ENCODE data around the gene NRG2.

Gene NRG2

DNA sequence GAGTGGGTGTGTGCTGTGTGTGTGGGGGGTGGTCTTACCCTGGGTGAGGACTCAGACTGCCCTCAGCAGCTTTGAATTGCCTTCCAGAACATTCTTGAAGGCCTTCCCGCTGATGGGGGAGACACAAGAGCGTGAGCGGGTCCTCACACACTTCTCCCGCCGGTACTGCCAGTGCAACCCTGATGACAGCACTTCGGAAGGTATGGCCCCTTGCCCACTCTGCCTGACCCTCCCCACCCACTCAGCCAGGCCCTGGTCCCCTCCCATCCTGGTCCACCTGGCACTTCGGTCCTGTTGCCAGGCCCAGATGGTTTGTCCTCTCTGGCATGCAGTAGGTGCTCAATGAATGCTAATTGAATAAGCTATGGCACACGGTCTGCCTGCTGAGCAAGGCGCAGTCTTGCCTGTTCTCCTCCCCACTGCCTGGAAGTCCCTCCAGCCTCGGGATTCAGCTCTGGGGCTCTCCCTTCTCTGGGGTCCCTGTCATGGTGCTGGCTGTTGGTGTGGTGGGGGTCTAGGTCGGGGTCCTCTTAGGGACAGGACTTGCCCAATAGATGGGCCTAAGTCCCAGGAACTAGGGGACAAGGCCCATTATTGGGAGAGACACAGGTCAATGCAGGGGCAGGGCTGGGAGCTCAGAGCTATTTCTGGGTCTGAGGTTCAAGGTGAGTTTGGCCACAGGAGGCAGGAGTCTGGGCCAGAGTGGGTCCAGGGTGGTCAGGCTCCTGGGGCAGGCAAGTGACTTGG lies 221.1 kb downstream of the NRG2 start:
- Mint-ChIP-seq H3K4me3 (no peak overlapping the region), H3K27ac (no peak overlapping the region), H3K27me3 (peaks cover 21% of the 10 kb centered on the region), H3K36me3 (peaks cover 8% of the 10 kb centered on the region), H3K9me3 (peaks cover 10% of the 10 kb centered on the region), H3K4me1 (no peaks in the 10 kb centered on the region)
- DNase-seq (ENCODE audit: low spot score in 2 of 2), result no peak
- no peak for ATAC-seq (ENCODE audit: low read depth)

DNA sequence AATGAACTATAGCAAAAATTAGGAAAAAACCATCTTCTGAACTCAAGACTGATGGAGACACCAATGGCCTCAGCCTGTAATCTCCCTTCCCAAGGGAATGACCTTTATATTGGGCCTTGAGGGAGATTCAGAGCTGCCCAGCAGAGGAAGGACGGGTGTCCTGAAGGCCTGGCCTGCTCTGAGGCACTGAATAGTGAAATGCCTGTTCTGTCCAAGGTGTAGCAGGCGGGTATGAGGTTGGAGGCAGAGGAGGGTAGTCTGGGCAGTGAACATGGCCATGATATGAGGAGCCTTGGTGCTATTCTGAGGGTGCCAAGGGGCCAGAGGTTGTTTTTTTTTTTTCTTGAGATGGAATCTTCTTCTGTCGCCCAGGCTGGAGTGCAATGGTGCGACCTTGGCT lies 222.5 kb downstream of the NRG2 start:
- DNase-seq (ENCODE audit: low spot score in 2 of 2) (no peak), ATAC-seq (ENCODE audit: low read depth) (no peak)
- H3K4me3 Mint-ChIP-seq, result no peak overlapping the region
- no peak overlapping the region for H3K27ac Mint-ChIP-seq
- H3K36me3 Mint-ChIP-seq, result peaks cover 8% of the 10 kb centered on the region
- H3K27me3 Mint-ChIP-seq, result peaks cover 21% of the 10 kb centered on the region
- peaks cover 10% of the 10 kb centered on the region for H3K9me3 Mint-ChIP-seq
- no peaks in the 10 kb centered on the region for H3K4me1 Mint-ChIP-seq

DNA sequence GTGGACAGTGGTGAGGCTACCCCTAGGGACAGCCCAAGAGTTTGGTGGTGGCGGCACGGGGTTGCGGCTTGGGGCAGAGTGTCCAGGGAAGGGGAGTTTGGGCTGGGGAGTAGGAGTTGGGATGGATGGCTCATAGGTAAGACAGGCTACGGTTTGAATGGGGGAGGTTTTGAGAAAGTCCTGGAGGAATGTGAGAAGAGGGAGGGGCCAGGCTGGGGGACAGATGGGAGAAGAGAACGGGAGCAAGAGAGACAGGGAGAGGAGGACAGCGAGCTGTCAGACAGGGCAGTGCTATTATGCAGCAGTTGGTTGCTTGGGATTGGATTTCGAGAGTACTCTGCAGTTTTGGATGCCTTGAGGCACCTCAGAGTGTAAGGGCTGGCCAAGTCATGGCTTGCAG lies 223.0 kb downstream of the NRG2 start:
- Mint-ChIP-seq H3K4me3 (no peak overlapping the region), H3K27me3 (peaks cover 25% of the 10 kb centered on the region), H3K4me1 (no peaks in the 10 kb centered on the region), H3K27ac (no peak overlapping the region), H3K36me3 (peaks cover 8% of the 10 kb centered on the region), H3K9me3 (peaks cover 10% of the 10 kb centered on the region)
- no peak for ATAC-seq (ENCODE audit: low read depth)
- DNase-seq (ENCODE audit: low spot score in 2 of 2), result no peak

DNA sequence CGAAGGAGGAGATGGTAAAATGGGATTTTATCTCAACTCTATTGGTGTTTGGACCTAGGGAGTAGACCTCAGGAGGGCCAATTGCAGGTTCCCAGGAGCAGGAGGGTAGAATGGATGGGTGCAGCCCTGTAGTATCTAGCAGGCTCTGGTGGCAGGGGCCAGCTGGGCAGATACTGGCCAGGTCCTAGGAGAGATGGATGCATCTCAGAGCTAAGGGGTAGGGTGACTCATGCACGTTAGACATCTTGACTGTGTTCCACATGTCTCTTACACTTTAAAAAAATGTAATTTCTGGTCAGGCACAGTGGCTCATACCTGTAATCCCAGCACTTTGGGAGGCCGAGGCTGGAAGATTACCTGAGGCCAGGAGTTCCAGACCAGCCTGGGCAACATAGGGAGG lies 225.1 kb downstream of the NRG2 start:
- no peak overlapping the region for H3K4me3 Mint-ChIP-seq

DNA sequence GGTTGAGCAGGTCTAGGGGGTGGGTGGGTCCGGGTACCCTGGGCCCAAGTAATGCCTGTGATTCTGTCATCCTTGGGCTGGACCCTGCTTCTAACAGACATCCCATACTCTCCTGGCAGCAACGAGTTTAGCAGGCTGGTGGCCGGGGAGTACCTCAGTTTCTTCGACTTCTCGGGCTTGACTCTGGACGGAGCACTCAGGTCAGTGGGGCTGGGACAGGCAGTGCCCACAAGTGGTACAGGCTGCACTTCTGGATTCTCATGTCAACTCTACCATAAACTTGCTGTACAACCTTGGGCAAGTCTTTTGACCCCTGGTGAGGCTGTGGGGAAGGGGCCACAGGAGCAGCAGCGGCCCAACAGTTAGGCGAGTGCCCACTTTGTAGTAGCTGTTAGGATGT lies 225.7 kb downstream of the NRG2 start:
- Mint-ChIP-seq H3K27me3 (peaks cover 25% of the 10 kb centered on the region), H3K4me3 (no peak overlapping the region), H3K9me3 (peaks cover 10% of the 10 kb centered on the region), H3K4me1 (no peaks in the 10 kb centered on the region), H3K36me3 (peaks cover 8% of the 10 kb centered on the region), H3K27ac (no peak overlapping the region)
- no peak for ATAC-seq (ENCODE audit: low read depth)
- DNase-seq (ENCODE audit: low spot score in 2 of 2), result no peak

More for the DNA sequence above, 225.1 kb downstream of the NRG2 start:
- Mint-ChIP-seq H3K27me3 (peaks cover 23% of the 10 kb centered on the region), H3K36me3 (peaks cover 8% of the 10 kb centered on the region), H3K4me1 (no peaks in the 10 kb centered on the region), H3K27ac (no peak overlapping the region), H3K9me3 (peaks cover 10% of the 10 kb centered on the region)
- no peak for DNase-seq (ENCODE audit: low spot score in 2 of 2)
- no peak for ATAC-seq (ENCODE audit: low read depth)

DNA sequence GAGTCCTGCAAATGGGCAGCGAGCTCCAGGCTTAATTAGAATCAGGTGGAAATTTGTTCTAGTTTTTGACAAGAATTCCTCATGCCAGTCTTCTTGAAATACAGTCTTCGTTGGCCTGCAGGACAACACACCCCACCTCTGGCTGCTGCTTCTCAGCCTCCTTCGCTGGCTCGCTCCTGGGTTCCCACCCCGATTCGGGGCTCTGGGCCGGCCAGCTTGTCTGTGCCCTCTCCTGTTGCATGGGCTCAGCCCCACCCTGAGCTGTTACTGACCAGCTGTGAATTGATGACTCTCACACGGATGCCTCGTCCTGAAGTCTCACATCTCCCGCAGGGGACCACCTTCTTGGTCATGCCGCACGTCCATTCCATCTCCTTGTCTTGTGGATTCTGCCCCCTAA lies 226.5 kb downstream of the NRG2 start:
- no peak for ATAC-seq (ENCODE audit: low read depth)
- no peaks in the 10 kb centered on the region for H3K4me1 Mint-ChIP-seq

DNA sequence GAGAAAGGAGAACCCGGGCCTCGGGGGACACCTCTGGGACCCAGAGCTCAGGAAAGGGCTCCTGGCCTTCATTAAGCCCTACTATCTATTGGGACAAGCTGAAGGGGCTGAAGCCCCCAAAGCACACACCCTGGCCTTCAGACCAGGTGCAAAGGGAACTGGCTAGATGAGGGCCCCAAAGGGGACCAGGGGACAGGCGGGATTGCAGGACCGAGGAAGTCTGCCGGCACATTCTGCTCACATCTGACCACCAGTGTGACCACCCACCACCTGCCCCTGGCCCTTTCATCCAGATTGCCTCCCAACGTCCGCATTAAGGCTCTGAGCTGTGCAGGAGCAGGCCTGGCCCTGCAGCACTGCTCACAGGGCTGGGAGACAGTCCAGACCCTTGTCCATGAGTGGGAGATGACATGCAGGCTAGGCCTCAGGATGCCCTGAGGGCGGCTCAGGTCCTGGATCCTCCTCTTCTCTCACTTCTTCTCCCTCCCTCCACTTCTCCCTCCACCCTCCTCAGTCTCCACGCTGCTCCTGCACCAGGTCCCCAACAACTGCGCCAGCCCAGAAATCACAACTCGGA lies 228.3 kb downstream of the NRG2 start:
- no peaks in the 10 kb centered on the region for H3K4me1 Mint-ChIP-seq
- DNase-seq (ENCODE audit: low spot score in 2 of 2) (no peak), ATAC-seq (ENCODE audit: low read depth) (no peak)
- peaks cover 25% of the 10 kb centered on the region for H3K27me3 Mint-ChIP-seq
- peaks cover 7% of the 10 kb centered on the region for H3K9me3 Mint-ChIP-seq
- H3K4me3 Mint-ChIP-seq, result no peak overlapping the region
- H3K27ac Mint-ChIP-seq, result no peak overlapping the region
- peaks cover 4% of the 10 kb centered on the region for H3K36me3 Mint-ChIP-seq

More for the DNA sequence above, 226.5 kb downstream of the NRG2 start:
- Mint-ChIP-seq H3K27ac (no peak overlapping the region), H3K27me3 (peaks cover 28% of the 10 kb centered on the region), H3K9me3 (peaks cover 10% of the 10 kb centered on the region), H3K4me3 (no peak overlapping the region), H3K36me3 (peaks cover 8% of the 10 kb centered on the region)
- no peak for DNase-seq (ENCODE audit: low spot score in 2 of 2)

DNA sequence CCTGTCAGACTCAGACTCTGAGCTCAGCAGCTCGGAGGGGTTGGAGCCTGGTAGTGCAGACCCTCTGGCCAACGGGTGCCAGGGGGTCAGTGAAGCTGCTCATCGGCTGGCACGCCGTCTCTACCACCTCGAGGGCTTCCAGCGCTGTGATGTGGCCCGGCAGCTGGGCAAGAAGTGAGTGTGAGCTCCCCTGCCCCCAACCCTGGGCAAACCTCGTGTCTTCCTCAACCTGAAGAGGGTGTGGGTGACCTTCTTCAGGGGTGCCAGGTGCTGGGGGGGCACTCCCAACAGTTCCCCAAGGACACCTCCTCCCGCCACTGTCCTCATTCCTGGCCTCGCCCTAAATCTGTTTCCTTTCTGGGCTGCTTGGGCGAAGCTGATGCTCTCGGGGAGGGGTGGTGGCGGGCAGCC lies 228.9 kb downstream of the NRG2 start:
- DNase-seq (ENCODE audit: low spot score in 2 of 2), result no peak

DNA sequence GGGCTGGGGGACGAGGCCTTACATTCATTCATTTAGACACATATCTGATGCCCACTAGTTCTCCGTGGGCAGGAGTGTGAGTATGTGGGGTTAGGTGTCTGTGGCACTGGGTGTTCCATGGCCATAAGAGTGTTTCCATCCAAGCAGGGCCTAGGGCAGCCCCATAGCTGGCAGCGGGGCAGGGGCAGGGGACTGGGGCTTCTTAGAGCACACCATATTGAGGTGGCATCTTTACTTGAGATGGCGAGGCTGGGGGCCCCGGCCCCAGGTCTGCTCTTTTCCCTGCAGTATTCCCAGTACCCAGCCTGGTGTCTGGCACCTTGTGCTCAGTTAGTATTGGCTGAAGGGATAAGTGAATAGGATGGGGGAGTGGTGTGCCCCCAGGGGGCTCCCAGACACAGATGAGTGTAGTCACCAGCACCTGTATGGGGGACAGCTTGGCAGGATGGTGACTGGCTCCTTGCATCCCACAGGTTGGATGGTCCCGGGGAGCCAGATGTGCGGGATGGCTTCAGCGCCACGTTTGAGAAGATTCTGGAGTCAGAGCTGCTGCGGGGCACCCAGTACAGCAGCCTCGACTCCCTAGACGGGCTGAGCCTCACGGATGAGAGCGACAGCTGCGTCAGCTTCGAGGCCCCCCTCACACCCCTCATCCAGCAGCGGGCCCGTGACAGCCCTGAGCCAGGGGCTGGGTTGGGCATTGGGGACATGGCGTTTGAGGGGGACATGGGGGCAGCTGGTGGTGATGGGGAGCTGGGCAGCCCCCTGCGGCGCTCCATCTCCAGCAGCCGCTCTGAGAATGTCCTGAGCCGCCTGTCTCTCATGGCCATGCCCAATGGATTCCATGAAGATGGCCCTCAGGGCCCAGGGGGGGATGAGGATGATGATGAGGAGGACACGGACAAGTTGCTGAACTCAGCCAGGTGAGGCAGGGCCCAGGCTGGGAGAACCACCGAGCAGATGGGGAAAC lies 230.0 kb downstream of the NRG2 start:
- Mint-ChIP-seq H3K27me3 (peaks cover 25% of the 10 kb centered on the region), H3K4me3 (no peak overlapping the region), H3K4me1 (no peaks in the 10 kb centered on the region), H3K9me3 (no peaks in the 10 kb centered on the region), H3K36me3 (no peaks in the 10 kb centered on the region), H3K27ac (no peak overlapping the region)
- no peak for ATAC-seq (ENCODE audit: low read depth)
- no peak for DNase-seq (ENCODE audit: low spot score in 2 of 2)

More for the DNA sequence above, 228.9 kb downstream of the NRG2 start:
- no peak for ATAC-seq (ENCODE audit: low read depth)
- no peak overlapping the region for H3K27ac Mint-ChIP-seq
- H3K36me3 Mint-ChIP-seq, result peaks cover 3% of the 10 kb centered on the region
- peaks cover 3% of the 10 kb centered on the region for H3K9me3 Mint-ChIP-seq
- peaks cover 22% of the 10 kb centered on the region for H3K27me3 Mint-ChIP-seq
- H3K4me1 Mint-ChIP-seq, result no peaks in the 10 kb centered on the region
- no peak overlapping the region for H3K4me3 Mint-ChIP-seq

DNA sequence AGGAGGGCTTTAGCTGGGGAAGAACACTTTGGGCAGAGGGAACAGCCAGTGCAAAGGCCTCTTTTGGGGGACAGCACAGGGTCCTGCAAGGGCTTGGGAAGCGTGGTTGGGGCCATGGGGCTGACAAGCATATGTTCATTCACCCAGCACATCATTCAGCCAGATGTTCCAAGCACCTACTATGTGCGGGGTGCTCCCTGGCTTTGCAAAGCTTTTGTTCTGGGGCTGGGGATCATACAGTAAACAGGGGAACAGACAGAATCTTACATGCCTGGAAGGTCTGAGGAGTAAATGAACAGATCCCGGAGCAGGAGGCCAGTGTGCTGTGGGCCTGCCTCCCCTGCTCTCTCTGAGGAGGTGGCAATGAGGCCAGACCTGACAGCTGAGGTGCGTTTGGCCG lies 230.8 kb downstream of the NRG2 start:
- no peaks in the 10 kb centered on the region for H3K36me3 Mint-ChIP-seq
- ATAC-seq (ENCODE audit: low read depth), result no peak
- no peak overlapping the region for H3K4me3 Mint-ChIP-seq
- no peak for DNase-seq (ENCODE audit: low spot score in 2 of 2)
- H3K9me3 Mint-ChIP-seq, result no peaks in the 10 kb centered on the region
- peaks cover 24% of the 10 kb centered on the region for H3K27me3 Mint-ChIP-seq
- no peaks in the 10 kb centered on the region for H3K4me1 Mint-ChIP-seq
- no peak overlapping the region for H3K27ac Mint-ChIP-seq

DNA sequence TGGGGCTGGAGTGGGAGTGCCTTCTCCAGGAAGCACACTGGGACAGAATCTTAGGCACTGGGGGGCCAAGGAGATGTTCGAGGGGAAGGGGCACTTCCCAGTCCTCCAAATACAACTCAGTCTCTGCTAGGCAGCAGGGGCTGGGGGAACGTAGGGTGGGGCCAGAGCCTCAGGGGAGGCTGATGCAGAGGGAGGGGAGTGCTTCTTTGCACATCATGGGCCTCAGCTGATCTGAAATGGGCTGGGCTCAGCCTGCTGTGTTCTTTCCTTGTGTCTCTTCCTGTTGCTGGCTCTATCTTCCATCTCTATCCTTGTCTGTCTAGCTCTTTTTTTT lies 231.9 kb downstream of the NRG2 start:
- no peak overlapping the region for H3K4me3 Mint-ChIP-seq
- H3K36me3 Mint-ChIP-seq, result no peaks in the 10 kb centered on the region
- no peaks in the 10 kb centered on the region for H3K9me3 Mint-ChIP-seq
- no peaks in the 10 kb centered on the region for H3K4me1 Mint-ChIP-seq
- peaks cover 20% of the 10 kb centered on the region for H3K27me3 Mint-ChIP-seq
- ATAC-seq (ENCODE audit: low read depth), result no peak
- no peak overlapping the region for H3K27ac Mint-ChIP-seq
- DNase-seq (ENCODE audit: low spot score in 2 of 2), result no peak

DNA sequence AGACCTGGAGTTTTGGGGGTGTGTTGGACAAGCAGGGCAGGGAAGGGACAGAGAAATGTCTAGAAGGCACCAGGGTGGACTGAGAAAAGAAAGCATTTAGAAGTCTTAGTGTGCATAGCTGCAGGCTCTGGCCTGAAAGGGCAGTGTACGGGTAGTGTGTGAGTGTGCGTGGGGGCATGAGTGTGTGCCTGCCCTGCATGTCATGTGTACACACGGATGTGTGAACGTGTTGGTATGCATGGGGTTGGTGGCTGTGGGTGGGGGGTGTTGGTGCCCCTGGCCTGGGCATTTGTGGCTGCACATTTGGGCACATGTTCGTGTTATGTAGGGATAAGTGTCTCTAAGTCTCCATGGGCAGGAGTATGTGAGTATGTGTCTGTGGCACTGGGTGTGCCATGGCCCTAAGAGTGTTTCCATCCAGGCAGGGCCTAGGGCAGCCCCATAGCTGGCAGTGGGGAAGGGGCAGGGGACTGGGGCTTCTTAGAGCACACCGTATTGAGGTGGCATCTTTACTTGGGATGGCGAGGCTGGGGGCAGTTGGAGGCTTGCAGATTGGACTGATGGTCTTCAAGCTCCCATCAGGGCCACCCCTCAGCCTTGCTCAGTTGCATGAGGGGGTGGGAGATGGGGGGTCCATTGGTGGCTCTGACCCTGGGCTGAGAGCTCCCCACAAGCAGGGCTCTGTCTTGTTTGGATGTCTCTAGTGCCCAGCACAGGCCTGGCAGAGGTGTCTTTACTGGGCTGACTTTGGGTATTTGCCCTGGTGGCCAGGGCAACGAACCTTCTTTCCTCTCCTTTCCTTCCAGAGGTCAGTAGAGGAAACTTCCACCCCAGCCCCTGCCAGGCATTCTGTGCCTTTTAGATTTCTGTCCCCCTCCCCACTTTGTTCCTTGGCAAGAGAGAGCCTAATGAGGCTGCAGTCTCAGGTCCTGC lies 232.5 kb downstream of the NRG2 start:
- no peak for ATAC-seq (ENCODE audit: low read depth)
- H3K4me1 Mint-ChIP-seq, result no peaks in the 10 kb centered on the region

DNA sequence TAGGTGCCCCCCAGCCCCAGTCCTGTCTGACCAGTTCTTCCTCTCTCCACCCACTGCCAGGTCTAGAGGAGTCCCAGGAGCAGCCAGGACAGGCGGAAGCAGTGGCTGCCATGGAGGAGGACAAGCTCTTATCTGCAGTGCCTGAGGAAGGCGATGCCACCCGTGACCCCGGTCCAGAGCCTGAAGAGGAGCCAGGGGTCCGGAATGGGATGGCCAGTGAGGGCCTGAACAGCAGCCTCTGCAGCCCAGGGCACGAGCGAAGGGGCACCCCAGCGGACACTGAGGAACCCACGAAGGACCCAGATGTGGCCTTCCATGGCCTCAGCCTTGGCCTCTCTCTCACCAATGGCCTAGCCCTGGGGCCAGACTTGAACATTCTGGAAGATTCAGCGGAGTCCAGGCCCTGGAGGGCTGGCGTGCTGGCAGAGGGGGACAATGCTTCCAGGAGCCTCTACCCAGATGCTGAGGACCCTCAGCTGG lies 233.7 kb downstream of the NRG2 start:
- Mint-ChIP-seq H3K27me3 (peaks cover 26% of the 10 kb centered on the region), H3K36me3 (no peaks in the 10 kb centered on the region), H3K27ac (no peak overlapping the region), H3K9me3 (no peaks in the 10 kb centered on the region), H3K4me1 (no peaks in the 10 kb centered on the region), H3K4me3 (no peak overlapping the region)
- DNase-seq (ENCODE audit: low spot score in 2 of 2) (no peak), ATAC-seq (ENCODE audit: low read depth) (no peak)

More for the DNA sequence above, 232.5 kb downstream of the NRG2 start:
- peaks cover 22% of the 10 kb centered on the region for H3K27me3 Mint-ChIP-seq
- no peak overlapping the region for H3K27ac Mint-ChIP-seq
- no peaks in the 10 kb centered on the region for H3K9me3 Mint-ChIP-seq
- no peak overlapping the region for H3K4me3 Mint-ChIP-seq
- DNase-seq (ENCODE audit: low spot score in 2 of 2), result no peak
- no peaks in the 10 kb centered on the region for H3K36me3 Mint-ChIP-seq

Data from memory B cell (primary cell).